Right lobe of liver (tissue), 6 donors: Measurements from ENCODE around the gene FRMPD4. TPM values are rescaled to one million over a fixed set of nuclear protein-coding genes. Genes with fewer than 3 reads are reported as not detected.

Experiments used
- ATAC-seq, 4 donors: fragments of 200-7000 bp; cut with Tn5 transposase; one replicate each; pipeline ENCODE4 v1.9.1; 2020; ENCODE audit warnings: mild to moderate bottlenecking in 4 of 4, moderate library complexity in 4 of 4
- DNase-seq, 3 donors: peaks; one replicate each; pipeline ENCODE4 v3.0.0-alpha.2; 2020
- H3K27ac ChIP-seq, 3 donors: fragments of 200-600 bp; one replicate each; pipeline ENCODE4 v1.8.0; 2022
- H3K27me3 ChIP-seq, 2 donors: fragments of 200-600 bp; one replicate each; pipeline ENCODE4 v1.8.0; 2022
- H3K36me3 ChIP-seq, 4 donors: fragments of 200-600 bp; sonication (generic) in 1 of 4; one replicate each; pipeline versions ENCODE4 v1.5.1 to v1.8.0; 2017 to 2022; ENCODE audit warnings: control low read depth in 1 of 4
- H3K4me1 ChIP-seq, 4 donors: fragments of 200-600 bp; sonication (generic) in 1 of 4; one replicate each; pipeline versions ENCODE4 v1.5.1 to v1.8.0; 2017 to 2022; ENCODE audit warnings: control low read depth in 1 of 4
- H3K4me3 ChIP-seq, 3 donors: fragments of 200-600 bp; one replicate each; pipeline ENCODE4 v1.8.0; 2022
- H3K9me3 ChIP-seq, 4 donors: fragments of 200-600 bp; sonication (generic) in 1 of 4; one replicate each; pipeline versions ENCODE4 v1.5.1 to v1.8.0; 2017 to 2022; ENCODE audit warnings: control low read depth in 1 of 4
- CTCF ChIP-seq, 4 donors: fragments of 200-600 bp in 3 of 4; fragments of 450-650 bp in 1 of 4; IDR thresholded peaks; one replicate each; pipeline versions ENCODE4 v1.5.1 to v1.8.0; 2016 to 2022; ENCODE audit warnings: antibody characterized with exemption in 4 of 4, mild to moderate bottlenecking in 2 of 4
- POLR2A ChIP-seq: fragments of 450-650 bp; IDR thresholded peaks from one replicate; pipeline ENCODE4 v1.6.1; 2017; ENCODE audit warnings: antibody characterized with exemption, mild to moderate bottlenecking
- WGBS: methylation state at CpG from one replicate; pipeline ENCODE4 v1.1.6; 2018; ENCODE audit warnings: low coverage, low lambda C conversion rate; ENCODE audit not compliant: insufficient coverage; ENCODE audit errors: missing lambda C conversion rate; 5-methylcytosine and 5-hydroxymethylcytosine counted together
- intact Hi-C, 2 donors: fragments of 100-400 bp; cut with DNase I; formaldehyde crosslinking; loops; one replicate each; pipeline versions ENCODE4 v1.11.2 to v1.14.1; 2022
- long read RNA-seq: library from polyadenylated mRNA; unstranded; transcript quantifications from one replicate; pipeline ENCODE4 v2.0.0, GENCODE V29; 2019
- total RNA-seq, 6 experiments: library from RNA; depleted of rRNA in 2 of 6; stranded (reverse); fragments of >200 nt in 2 of 6; fragmentation: NEBNext Ultra II Directional in 3 of 6; extraction: Animal tissue kit (Norgen Biotek cat#: 25700) in 3 of 6; gene quantifications; one replicate each; pipeline versions ENCODE4 v1.1.0 to v1.2.4, GENCODE V29; 2016 to 2023
- donor health status: DM: no; HTN: yes; CAD: no.
- donor health status: DM: no; HTN: no; CAD: no.
- donor health status: DM: no; HTN: no; CAD: no.
- donor health status: DM: no; HTN: yes; CAD: no.
- donor health status: DM: no; HTN: yes; CAD: no.

Gene FRMPD4
- under 1 TPM in 3 of 6 experiments, not detected in 3; 0.05 to 0.12 (median 0.06) TPM for total RNA-seq
- long read RNA-seq: 0 reads

- no peak within 1 kb of the TSS for H3K27ac ChIP-seq
- 11% methylated on average over 11 of the region's 80 CpGs for WGBS
- DNase-seq (peak in 1 of 3 donors; percentile 37), ATAC-seq (peak in 1 of 4 donors; percentile 23)
- no peaks in the 10 kb centered on the region for H3K4me1 ChIP-seq
- H3K27me3 ChIP-seq: no peaks in the 10 kb centered on the region
- TF ChIP-seq CTCF (IDR thresholded peaks at IDR 0.05) (no peak), POLR2A (no peak)
- H3K4me3 ChIP-seq: no peak within 1 kb of the TSS
- H3K9me3 ChIP-seq: no peaks in the 10 kb centered on the region
- H3K36me3 ChIP-seq: no peaks in the 10 kb centered on the region
- intact Hi-C loops: no loop called here
Observed at GRCh38 chrX:12138361-12139313, at the start of gene FRMPD4. Gene FRMPD4 (plus strand): TSS chrX:12138473. CDS start chrX:12138972, 499 bp downstream.

GRCh38 chrX:12089740-12090139 lies 48.5 kb upstream of the FRMPD4 start:
- intact Hi-C loops: no loop called here
- WGBS: 17% methylated on average over 1 of the region's 1 CpG
- no peaks in the 10 kb centered on the region for H3K9me3 ChIP-seq
- H3K27me3 ChIP-seq: no peaks in the 10 kb centered on the region
- H3K4me1 ChIP-seq: no peaks in the 10 kb centered on the region
- DNase-seq: no peak
- TF ChIP-seq CTCF (IDR thresholded peaks at IDR 0.05): no peak
- TF ChIP-seq POLR2A: no peak
- no peak for ATAC-seq
- H3K4me3 ChIP-seq: no peak overlapping the region
- no peaks in the 10 kb centered on the region for H3K36me3 ChIP-seq
- no peak overlapping the region for H3K27ac ChIP-seq

- no peak overlapping the region for H3K27ac ChIP-seq
- no peak for ATAC-seq
- H3K4me3 ChIP-seq: no peak overlapping the region
- no peaks in the 10 kb centered on the region for H3K27me3 ChIP-seq
- WGBS: 57% methylated on average over 2 of the region's 2 CpGs
- no peaks in the 10 kb centered on the region for H3K9me3 ChIP-seq
- intact Hi-C loops: no loop called here
- no peaks in the 10 kb centered on the region for H3K4me1 ChIP-seq
- no peak for TF ChIP-seq POLR2A
- TF ChIP-seq CTCF (IDR thresholded peaks at IDR 0.05): no peak
- DNase-seq: no peak
- no peaks in the 10 kb centered on the region for H3K36me3 ChIP-seq
Observed at GRCh38 chrX:12113321-12113720, 25.0 kb upstream of the FRMPD4 start.

GRCh38 chrX:12115377-12115776 lies 22.9 kb upstream of the FRMPD4 start:
- WGBS: 17% methylated on average over 2 of the region's 2 CpGs
- no peak for ATAC-seq
- TF ChIP-seq POLR2A: no peak
- TF ChIP-seq CTCF (IDR thresholded peaks at IDR 0.05): no peak

More at GRCh38 chrX:12115377-12115776, 22.9 kb upstream of the FRMPD4 start:
- Histone ChIP-seq H3K36me3 (no peaks in the 10 kb centered on the region), H3K9me3 (no peaks in the 10 kb centered on the region), H3K4me3 (no peak overlapping the region), H3K4me1 (no peaks in the 10 kb centered on the region), H3K27ac (no peak overlapping the region), H3K27me3 (peaks cover 0 to 2% of the 10 kb centered on the region in 2 donors)
- DNase-seq: no peak
- intact Hi-C loops: no loop called here
